ENCODE data around the gene ZGRF1. TPM values are rescaled to one million over a fixed set of nuclear protein-coding genes. Genes with fewer than 3 reads are reported as not detected.

The ZGRF1 gene
- total and polyA plus RNA-seq, 9 of the 15 experiments (the other 6 are each of a cell fraction or from before 2014, with no cell fraction given), result 8.8 to 35.2 (median 22.0) TPM

DNA sequence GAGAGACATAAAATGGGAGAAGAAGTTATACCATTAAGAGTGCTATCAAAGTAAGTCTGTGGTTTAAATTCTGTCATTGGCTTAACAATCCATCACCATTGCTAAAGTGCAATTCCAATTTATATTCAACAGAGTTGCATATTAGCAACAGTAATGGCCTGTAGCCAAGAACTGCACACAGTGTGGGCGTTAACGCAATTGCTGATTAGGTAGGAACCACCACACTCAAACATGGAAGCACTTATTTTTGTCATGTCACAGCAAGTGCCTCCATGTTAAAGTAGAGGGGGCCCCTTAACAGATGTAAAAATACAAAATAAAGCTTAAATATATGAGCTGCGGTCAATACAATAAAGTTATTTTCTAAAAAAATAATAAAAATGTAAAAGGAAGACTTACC lies 11.1 kb upstream of the ZGRF1 start:
- ChIA-PET CTCF (ENCODE audit: low intra/inter-chr PET ratio) (no interaction called here), POLR2A (no interaction called here)
- no peaks in the 10 kb centered on the region for H4K20me1 ChIP-seq (replicated peaks; ENCODE audit: control insufficient read depth, insufficient read depth, low read length)
- H2AFZ ChIP-seq (ENCODE audit: low read depth, low read length), result no peak overlapping the region
- intact Hi-C loops (cut with micrococcal nuclease), result no loop called here
- DNase-seq (ENCODE audit: extremely low read depth in 1 of 4, low spot score in 3 of 4) (no peak), FAIRE-seq (peak; percentile 26), ATAC-seq (no peak)
- H3K36me3 ChIP-seq (ENCODE audit: control insufficient read depth, insufficient read depth, low read length), result peaks cover 60% of the 10 kb centered on the region
- H3K27me3 ChIP-seq (ENCODE audit: control insufficient read depth in 2 of 2, insufficient read depth in 2 of 2, low read length in 2 of 2), result no peaks in the 10 kb centered on the region
- in situ Hi-C loops (cut with MboI), result no loop called here
- BruUV-seq (replicated peaks), result no TSS peak
- no peaks in the 10 kb centered on the region for H3K4me1 ChIP-seq (replicated peaks in 1 of 2; ENCODE audit: control insufficient read depth in 2 of 2, insufficient read depth in 2 of 2, low read length in 2 of 2)
- no peak overlapping the region for H3K4me2 ChIP-seq (ENCODE audit: insufficient read depth, low read length)
- no peak overlapping the region for H3K27ac ChIP-seq (ENCODE audit: extremely low read depth, low read depth, low read length)
- H3K4me3 ChIP-seq, result no peak overlapping the region
- no peaks in the 10 kb centered on the region for H3K9me1 ChIP-seq (ENCODE audit: control insufficient read depth, insufficient read depth, low read length)
- H3K9me3 ChIP-seq (replicated peaks; ENCODE audit: control insufficient read depth, insufficient read depth, low read depth, low read length), result no peaks in the 10 kb centered on the region
- 83% methylated on average over 3 of the region's 3 CpGs for WGBS (ENCODE audit: insufficient coverage, low coverage, missing lambda C conversion rate)
- H3K79me2 ChIP-seq (ENCODE audit: control insufficient read depth, insufficient read depth, low read length), result no peaks in the 10 kb centered on the region
- H3K9ac ChIP-seq (ENCODE audit: insufficient read depth in 1 of 2, low read depth in 2 of 2, low read length in 2 of 2), result no peak overlapping the region
- no peak for TF ChIP-seq MED1 (CRISPR knock-in tag; IDR thresholded peaks at IDR 0.05; ENCODE audit: borderline replicate concordance)
- no peak for TF ChIP-seq LEF1 (IDR thresholded peaks at IDR 0.05)
- TF ChIP-seq ZNF780A (CRISPR knock-in tag; IDR thresholded peaks at IDR 0.05), result no peak
- TF ChIP-seq CC2D1A (IDR thresholded peaks at IDR 0.05), result no peak
- TF ChIP-seq, protein P1, sequence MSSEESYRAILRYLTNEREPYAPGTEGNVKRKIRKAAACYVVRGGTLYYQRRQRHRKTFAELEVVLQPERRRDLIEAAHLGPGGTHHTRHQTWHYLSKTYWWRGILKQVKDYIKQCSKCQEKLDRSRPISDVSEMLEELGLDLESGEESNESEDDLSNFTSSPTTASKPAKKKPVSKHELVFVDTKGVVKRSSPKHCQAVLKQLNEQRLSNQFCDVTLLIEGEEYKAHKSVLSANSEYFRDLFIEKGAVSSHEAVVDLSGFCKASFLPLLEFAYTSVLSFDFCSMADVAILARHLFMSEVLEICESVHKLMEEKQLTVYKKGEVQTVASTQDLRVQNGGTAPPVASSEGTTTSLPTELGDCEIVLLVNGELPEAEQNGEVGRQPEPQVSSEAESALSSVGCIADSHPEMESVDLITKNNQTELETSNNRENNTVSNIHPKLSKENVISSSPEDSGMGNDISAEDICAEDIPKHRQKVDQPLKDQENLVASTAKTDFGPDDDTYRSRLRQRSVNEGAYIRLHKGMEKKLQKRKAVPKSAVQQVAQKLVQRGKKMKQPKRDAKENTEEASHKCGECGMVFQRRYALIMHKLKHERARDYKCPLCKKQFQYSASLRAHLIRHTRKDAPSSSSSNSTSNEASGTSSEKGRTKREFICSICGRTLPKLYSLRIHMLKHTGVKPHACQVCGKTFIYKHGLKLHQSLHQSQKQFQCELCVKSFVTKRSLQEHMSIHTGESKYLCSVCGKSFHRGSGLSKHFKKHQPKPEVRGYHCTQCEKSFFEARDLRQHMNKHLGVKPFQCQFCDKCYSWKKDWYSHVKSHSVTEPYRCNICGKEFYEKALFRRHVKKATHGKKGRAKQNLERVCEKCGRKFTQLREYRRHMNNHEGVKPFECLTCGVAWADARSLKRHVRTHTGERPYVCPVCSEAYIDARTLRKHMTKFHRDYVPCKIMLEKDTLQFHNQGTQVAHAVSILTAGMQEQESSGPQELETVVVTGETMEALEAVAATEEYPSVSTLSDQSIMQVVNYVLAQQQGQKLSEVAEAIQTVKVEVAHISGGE (CRISPR knock-in tag; IDR thresholded peaks at IDR 0.05), result no peak
- TF ChIP-seq YBX1 (IDR thresholded peaks at IDR 0.05), result no peak
- no peak for TF ChIP-seq ZNF436 (CRISPR knock-in tag; IDR thresholded peaks at IDR 0.05)
- TF ChIP-seq, protein P2, sequence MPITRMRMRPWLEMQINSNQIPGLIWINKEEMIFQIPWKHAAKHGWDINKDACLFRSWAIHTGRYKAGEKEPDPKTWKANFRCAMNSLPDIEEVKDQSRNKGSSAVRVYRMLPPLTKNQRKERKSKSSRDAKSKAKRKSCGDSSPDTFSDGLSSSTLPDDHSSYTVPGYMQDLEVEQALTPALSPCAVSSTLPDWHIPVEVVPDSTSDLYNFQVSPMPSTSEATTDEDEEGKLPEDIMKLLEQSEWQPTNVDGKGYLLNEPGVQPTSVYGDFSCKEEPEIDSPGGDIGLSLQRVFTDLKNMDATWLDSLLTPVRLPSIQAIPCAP (CRISPR knock-in tag; IDR thresholded peaks at IDR 0.05; ENCODE audit: borderline replicate concordance), result no peak
- no peak for TF ChIP-seq SIN3A (IDR thresholded peaks at IDR 0.05; ENCODE audit: borderline replicate concordance in 2 of 2, control insufficient read depth in 1 of 2, low read depth in 2 of 2, low read length in 2 of 2)
- TF ChIP-seq ZSCAN29 (IDR thresholded peaks at IDR 0.05), result no peak
- TF ChIP-seq IFI16 (CRISPR knock-in tag; IDR thresholded peaks at IDR 0.05), result no peak
- no peak for TF ChIP-seq ZNF143 (CRISPR knock-in tag; IDR thresholded peaks at IDR 0.05)
- TF ChIP-seq, protein P3, sequence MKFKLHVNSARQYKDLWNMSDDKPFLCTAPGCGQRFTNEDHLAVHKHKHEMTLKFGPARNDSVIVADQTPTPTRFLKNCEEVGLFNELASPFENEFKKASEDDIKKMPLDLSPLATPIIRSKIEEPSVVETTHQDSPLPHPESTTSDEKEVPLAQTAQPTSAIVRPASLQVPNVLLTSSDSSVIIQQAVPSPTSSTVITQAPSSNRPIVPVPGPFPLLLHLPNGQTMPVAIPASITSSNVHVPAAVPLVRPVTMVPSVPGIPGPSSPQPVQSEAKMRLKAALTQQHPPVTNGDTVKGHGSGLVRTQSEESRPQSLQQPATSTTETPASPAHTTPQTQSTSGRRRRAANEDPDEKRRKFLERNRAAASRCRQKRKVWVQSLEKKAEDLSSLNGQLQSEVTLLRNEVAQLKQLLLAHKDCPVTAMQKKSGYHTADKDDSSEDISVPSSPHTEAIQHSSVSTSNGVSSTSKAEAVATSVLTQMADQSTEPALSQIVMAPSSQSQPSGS (CRISPR knock-in tag; IDR thresholded peaks at IDR 0.05), result no peak
- no peak for TF ChIP-seq RAD21 (CRISPR knock-in tag; conservative IDR thresholded peaks at IDR 0.05 in 1 of 2, IDR thresholded peaks at IDR 0.05 in 1 of 2)
- TF ChIP-seq ZNF57 (CRISPR knock-in tag; IDR thresholded peaks at IDR 0.05), result no peak
- TF ChIP-seq, protein P4, sequence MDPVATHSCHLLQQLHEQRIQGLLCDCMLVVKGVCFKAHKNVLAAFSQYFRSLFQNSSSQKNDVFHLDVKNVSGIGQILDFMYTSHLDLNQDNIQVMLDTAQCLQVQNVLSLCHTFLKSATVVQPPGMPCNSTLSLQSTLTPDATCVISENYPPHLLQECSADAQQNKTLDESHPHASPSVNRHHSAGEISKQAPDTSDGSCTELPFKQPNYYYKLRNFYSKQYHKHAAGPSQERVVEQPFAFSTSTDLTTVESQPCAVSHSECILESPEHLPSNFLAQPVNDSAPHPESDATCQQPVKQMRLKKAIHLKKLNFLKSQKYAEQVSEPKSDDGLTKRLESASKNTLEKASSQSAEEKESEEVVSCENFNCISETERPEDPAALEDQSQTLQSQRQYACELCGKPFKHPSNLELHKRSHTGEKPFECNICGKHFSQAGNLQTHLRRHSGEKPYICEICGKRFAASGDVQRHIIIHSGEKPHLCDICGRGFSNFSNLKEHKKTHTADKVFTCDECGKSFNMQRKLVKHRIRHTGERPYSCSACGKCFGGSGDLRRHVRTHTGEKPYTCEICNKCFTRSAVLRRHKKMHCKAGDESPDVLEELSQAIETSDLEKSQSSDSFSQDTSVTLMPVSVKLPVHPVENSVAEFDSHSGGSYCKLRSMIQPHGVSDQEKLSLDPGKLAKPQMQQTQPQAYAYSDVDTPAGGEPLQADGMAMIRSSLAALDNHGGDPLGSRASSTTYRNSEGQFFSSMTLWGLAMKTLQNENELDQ (CRISPR knock-in tag; IDR thresholded peaks at IDR 0.05; ENCODE audit: borderline replicate concordance), result no peak
